ENCODE measurements around the gene TBCD.
"Not testable (repeated sequence)": the region's sequence is repeated elsewhere in the genome, so short reads cannot be mapped to it uniquely, and the experiment has no call there.

The TBCD gene

GRCh38 chr17:82985428-82985805 is 233.6 kb downstream of the TBCD start:
- H3K4me3 ChIP-seq (ENCODE audit: insufficient read depth, low read length, poor library complexity, severe bottlenecking) = no peak overlapping the region
- no peaks in the 10 kb centered on the region for H3K9me2 ChIP-seq (replicated peaks; ENCODE audit: insufficient read depth, low read length)
- H3F3A ChIP-seq (ENCODE audit: insufficient read depth) = no peaks in the 10 kb centered on the region
- no peak overlapping the region for H3K9ac ChIP-seq (ENCODE audit: low read length)
- no peak overlapping the region for H3K4me2 ChIP-seq (ENCODE audit: low read depth, low read length, poor library complexity, severe bottlenecking)
- TF ChIP-seq EZH2phosphoT487 (conservative IDR thresholded peaks at IDR 0.05; ENCODE audit: low read length) (no peak), CTCF (IDR thresholded peaks at IDR 0.05; ENCODE audit: insufficient read depth, low read length, poor library complexity, severe bottlenecking) (no peak)
- H3K27ac ChIP-seq (ENCODE audit: low read depth, low read length) = no peak overlapping the region
- H3K9me3 ChIP-seq (ENCODE audit: insufficient read depth, low read length) = no peaks in the 10 kb centered on the region
- H3K36me3 ChIP-seq (ENCODE audit: low read length) = no peaks in the 10 kb centered on the region
- H2AFZ ChIP-seq (ENCODE audit: low read depth, low read length, severe bottlenecking) = no peak overlapping the region
- H3K79me2 ChIP-seq (ENCODE audit: insufficient read depth, low read length) = no peaks in the 10 kb centered on the region
- H4K20me1 ChIP-seq (ENCODE audit: low read depth, low read length) = no peaks in the 10 kb centered on the region
- no peaks in the 10 kb centered on the region for H3K27me3 ChIP-seq (ENCODE audit: low read length)

GRCh38 chr17:82985973-82986372 is 234.1 kb downstream of the TBCD start:
- Histone ChIP-seq H3K4me3 (ENCODE audit: insufficient read depth, low read length, poor library complexity, severe bottlenecking) (no peak overlapping the region), H3K27ac (ENCODE audit: low read depth, low read length) (no peak overlapping the region), H3K79me2 (ENCODE audit: insufficient read depth, low read length) (no peaks in the 10 kb centered on the region), H3K36me3 (ENCODE audit: low read length) (no peaks in the 10 kb centered on the region), H3K4me2 (ENCODE audit: low read depth, low read length, poor library complexity, severe bottlenecking) (no peak overlapping the region), H3F3A (ENCODE audit: insufficient read depth) (no peaks in the 10 kb centered on the region), H3K9ac (ENCODE audit: low read length) (no peak overlapping the region), H4K20me1 (ENCODE audit: low read depth, low read length) (no peaks in the 10 kb centered on the region), H2AFZ (ENCODE audit: low read depth, low read length, severe bottlenecking) (no peak overlapping the region), H3K27me3 (ENCODE audit: low read length) (no peaks in the 10 kb centered on the region), H3K9me3 (ENCODE audit: insufficient read depth, low read length) (no peaks in the 10 kb centered on the region), H3K9me2 (replicated peaks; ENCODE audit: insufficient read depth, low read length) (no peaks in the 10 kb centered on the region)
- TF ChIP-seq CTCF (IDR thresholded peaks at IDR 0.05; ENCODE audit: insufficient read depth, low read length, poor library complexity, severe bottlenecking) (no peak), EZH2phosphoT487 (conservative IDR thresholded peaks at IDR 0.05; ENCODE audit: low read length) (no peak)

GRCh38 chr17:82989051-82989450 is 237.2 kb downstream of the TBCD start:
- H3K4me2 ChIP-seq (ENCODE audit: low read depth, low read length, poor library complexity, severe bottlenecking); H4K20me1 ChIP-seq (ENCODE audit: low read depth, low read length); H3K4me3 ChIP-seq (ENCODE audit: insufficient read depth, low read length, poor library complexity, severe bottlenecking); H3K9me3 ChIP-seq (ENCODE audit: insufficient read depth, low read length); H3K27me3 ChIP-seq (ENCODE audit: low read length); H3K36me3 ChIP-seq (ENCODE audit: low read length); H3K79me2 ChIP-seq (ENCODE audit: insufficient read depth, low read length); H3K27ac ChIP-seq (ENCODE audit: low read depth, low read length); H3K9me2 ChIP-seq (replicated peaks; ENCODE audit: insufficient read depth, low read length); H2AFZ ChIP-seq (ENCODE audit: low read depth, low read length, severe bottlenecking); H3F3A ChIP-seq (ENCODE audit: insufficient read depth); H3K9ac ChIP-seq (ENCODE audit: low read length): not testable (repeated sequence)

GRCh38 chr17:82989881-82990280 is 238.0 kb downstream of the TBCD start:
- Histone ChIP-seq H3K9ac (ENCODE audit: low read length) (no peak overlapping the region), H3K27ac (ENCODE audit: low read depth, low read length) (no peak overlapping the region), H3K9me2 (replicated peaks; ENCODE audit: insufficient read depth, low read length) (no peaks in the 10 kb centered on the region), H3K4me2 (ENCODE audit: low read depth, low read length, poor library complexity, severe bottlenecking) (no peak overlapping the region), H3F3A (ENCODE audit: insufficient read depth) (no peaks in the 10 kb centered on the region), H3K36me3 (ENCODE audit: low read length) (0 out of 2 replicates have a peak, but pooled peaks cover 4% of the 10 kb centered on the region), H3K4me3 (ENCODE audit: insufficient read depth, low read length, poor library complexity, severe bottlenecking) (no peak overlapping the region), H3K9me3 (ENCODE audit: insufficient read depth, low read length) (peaks cover 7% of the 10 kb centered on the region; the same call in 1 of the 2 replicates), H4K20me1 (ENCODE audit: low read depth, low read length) (no peaks in the 10 kb centered on the region; the same call in 1 of the 2 replicates), H2AFZ (ENCODE audit: low read depth, low read length, severe bottlenecking) (no peak overlapping the region), H3K27me3 (ENCODE audit: low read length) (no peaks in the 10 kb centered on the region), H3K79me2 (ENCODE audit: insufficient read depth, low read length) (no peaks in the 10 kb centered on the region)
- TF ChIP-seq CTCF (IDR thresholded peaks at IDR 0.05; ENCODE audit: insufficient read depth, low read length, poor library complexity, severe bottlenecking) (no peak), EZH2phosphoT487 (conservative IDR thresholded peaks at IDR 0.05; ENCODE audit: low read length) (no peak)
